Measurements from ENCODE around the gene ZNF831. TPM values are rescaled to one million over a fixed set of nuclear protein-coding genes. Genes with fewer than 3 reads are reported as not detected.

The ZNF831 gene
- total RNA-seq, 1 donor from 2014 or later: 0.32 TPM

DNA sequence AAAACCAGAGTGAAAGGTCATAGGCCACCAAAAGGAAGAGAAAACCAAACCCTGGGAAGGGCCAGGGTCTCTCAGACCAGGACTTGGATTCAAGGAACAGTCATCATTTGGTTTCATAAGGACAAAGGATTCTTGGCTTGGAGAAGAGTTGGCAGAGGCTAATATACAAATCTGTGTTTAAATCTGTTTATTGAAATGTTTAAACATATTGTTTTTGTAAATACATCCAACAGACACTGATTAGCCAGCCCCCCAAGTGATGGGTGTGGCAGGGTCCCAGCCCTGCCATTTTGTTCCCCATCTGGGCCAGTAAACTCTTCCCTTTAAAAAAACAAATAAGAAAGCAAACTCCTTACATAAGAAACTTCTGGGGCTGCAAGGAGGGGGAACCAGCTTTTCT is 6.1 kb upstream of the ZNF831 start:
- DNase-seq (ENCODE audit: low spot score): no peak

DNA sequence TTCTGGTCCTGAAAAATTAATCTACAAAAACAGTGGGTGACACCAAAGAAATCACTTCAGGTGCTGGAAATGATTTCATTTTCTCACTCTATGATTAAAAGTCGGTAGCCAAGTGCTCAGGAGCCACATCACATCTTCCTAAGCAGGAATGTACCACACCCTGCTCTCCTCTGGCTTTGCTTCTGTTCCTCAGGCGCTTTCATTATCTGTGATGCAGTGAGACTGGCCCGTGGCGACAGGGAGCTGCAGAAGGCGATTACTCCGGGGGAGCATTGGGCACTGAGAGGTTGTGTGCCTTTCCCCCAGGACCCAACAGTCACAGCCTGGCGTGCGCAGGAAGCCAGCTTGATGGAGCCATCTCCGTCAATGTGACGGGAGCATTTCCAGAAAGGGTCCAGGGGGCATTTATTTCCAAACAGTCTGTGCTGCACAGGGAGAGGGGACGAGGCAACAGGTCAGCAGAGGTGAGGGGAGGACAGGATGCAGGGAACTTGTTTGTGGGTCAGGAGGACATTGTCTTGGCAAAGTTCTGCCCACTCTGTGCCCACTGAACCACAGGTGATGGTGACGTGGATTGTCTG is 5.6 kb upstream of the ZNF831 start:
- no peak for DNase-seq (ENCODE audit: low spot score)

DNA sequence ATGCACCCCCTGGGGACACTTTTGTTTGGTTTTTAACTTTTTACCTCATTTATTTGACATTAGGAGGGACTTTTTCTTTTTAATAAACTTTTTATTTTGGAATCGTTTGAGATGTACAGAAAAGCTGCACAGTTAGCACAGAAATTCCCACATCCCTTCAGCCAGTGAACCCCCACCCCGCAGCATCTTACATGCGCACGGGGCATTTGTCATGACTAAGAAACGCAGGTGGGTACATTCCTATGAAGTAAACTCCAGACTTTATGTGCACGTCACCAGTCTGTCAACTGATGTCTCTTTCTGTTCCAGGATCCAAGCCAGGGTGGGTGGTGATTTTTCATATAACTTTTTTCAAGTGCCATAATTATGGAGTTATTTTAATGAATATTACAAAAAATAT is 4.9 kb upstream of the ZNF831 start:
- no peak for DNase-seq (ENCODE audit: low spot score)

DNA sequence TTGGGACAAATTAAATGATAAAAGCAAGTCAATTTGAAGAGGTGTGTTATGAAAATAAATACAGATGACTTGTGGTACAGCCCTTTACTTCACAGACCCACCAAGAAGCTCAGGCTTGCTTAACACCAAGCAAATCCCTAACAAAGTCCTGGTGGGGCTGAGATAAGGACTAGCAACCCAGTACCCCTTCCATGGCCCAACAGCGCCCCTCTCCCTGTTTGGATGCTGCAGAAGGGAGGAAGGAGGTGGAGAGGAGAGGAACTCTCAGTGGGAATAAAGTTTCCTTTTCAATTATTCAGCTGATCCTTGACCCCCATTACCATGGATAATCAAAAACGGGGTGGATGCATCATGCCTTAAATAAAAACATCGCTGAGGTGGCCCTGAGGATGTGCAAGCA is 4.5 kb upstream of the ZNF831 start:
- no peak for DNase-seq (ENCODE audit: low spot score)

DNA sequence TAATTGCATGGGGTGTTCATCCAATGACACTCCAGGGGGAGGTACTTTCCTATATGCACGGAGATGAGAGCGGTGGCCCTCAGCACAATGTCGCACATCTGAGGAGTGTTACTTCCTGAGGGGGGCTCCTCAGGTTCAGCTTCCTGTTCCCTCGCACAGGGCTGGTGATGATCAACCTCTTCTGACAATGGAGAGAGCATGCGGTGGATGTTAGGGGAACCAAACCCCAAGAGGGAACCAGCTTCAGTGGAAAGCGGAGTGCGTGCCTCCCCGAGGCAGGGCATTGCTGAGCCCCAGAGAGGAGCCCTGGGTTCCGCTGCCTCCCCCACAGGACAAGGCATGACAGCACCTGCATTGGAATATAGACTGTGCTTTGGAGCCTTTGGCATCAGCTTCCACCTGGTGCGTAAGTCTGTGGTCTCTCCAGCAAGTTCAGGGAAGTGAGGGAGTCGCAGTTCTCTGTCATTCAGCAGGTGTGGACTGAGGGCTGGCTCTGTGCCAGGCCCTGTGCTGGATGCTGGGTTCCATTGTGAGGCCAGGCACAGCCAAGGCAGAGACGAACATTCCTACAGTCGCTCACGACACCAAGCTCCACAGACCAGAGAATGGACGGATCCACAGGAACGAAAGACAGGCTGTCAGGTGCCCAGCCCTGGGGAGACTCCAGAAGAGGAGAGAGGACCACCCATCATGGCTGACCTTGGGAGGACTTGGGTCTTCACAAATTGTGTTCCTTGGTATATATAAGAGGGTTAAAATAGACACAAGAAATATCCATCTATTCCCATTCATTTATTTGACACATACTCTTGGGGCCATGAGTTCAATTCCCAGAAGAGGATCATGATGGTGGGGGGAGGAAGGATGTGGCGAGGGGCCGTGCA is 3.9 kb upstream of the ZNF831 start:
- DNase-seq (ENCODE audit: low spot score): no peak

DNA sequence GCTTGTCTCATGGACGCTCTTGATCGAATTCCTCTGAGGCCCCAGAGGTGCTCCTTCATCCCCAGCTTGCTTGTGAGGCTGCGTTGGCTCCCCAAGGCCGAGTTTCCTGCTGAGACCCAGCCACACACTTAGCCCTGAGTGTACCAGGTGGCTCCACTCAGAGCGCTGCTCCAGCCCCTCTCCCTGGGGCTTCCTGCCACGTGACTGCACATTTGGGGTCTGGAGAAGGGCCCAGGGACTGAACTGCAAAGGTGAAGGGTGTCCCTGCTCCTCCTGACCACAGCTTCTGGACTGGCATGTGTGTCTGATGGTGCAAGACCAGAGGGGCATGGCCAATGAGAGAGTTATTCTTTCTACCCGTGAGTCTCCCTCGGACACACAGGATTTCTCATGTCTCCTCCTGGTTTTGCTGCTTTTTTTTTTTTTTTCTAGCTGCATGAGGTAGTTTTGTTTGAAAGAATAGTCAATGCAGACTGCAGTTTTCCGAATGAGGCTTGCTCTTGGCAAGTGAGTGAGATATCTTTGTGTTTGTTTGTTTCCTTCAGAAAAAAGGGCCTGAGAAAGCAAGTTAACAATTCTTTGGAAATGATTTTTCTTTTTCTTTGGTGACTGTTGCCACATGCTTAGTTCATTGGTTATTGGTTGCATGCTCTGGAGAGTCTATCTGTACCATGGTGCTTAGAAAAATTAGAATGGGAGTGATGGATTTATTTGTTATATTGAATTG is 3.1 kb upstream of the ZNF831 start:
- no peak for DNase-seq (ENCODE audit: low spot score)

DNA sequence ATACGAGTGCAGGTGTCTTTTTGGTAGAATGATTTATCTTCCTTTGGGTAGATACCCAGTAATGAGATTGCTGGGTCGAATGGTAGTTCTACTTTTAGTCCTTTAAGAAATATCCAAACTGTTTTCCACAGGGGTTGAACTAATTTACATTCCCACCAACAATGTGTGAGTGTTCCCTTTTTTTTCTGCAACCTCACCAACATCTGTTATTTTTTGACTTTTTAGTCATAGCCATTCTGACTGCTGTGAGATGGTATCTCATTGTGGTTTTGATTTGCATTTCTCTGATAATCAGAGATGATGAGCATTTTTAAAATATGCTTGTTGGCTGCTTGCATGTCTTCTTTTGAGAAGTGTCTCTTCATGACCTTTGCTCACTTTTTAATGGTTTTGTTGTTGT is 1.9 kb upstream of the ZNF831 start:
- no peak for DNase-seq (ENCODE audit: low spot score)

DNA sequence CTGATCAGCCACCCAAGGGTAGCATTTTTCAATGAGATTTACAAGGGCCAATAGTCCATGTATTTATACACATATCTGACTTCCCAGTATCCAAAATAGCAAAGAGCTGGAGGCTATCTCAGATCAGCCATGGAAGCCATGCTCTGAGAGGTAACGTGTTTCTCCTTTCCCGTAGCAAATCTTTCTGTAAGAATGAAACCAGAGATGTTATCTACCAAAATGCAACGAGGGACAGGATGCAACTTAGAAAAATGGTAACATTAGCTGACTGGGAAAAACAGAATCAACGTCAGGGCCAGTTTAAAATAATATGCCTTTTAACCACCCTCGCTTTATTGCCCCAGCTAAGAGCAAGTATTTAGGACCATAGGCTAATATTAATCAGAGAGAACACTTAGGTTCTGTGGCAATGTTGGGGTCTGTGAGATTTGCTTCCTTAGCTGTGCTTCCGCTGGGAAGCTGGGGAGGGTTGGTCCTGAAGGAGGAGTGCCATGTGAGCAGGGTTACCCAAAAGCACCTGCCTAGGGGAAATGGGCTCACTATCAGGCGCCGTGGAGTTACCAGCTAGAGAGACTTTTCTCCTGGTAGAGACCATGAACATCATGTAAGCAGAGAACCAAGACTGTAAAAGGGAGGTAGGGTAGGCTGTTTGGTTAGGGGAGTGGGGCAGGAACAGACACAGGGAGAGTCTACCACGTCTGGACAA is 1.2 kb downstream of the ZNF831 start:
- DNase-seq (ENCODE audit: low spot score): no peak

DNA sequence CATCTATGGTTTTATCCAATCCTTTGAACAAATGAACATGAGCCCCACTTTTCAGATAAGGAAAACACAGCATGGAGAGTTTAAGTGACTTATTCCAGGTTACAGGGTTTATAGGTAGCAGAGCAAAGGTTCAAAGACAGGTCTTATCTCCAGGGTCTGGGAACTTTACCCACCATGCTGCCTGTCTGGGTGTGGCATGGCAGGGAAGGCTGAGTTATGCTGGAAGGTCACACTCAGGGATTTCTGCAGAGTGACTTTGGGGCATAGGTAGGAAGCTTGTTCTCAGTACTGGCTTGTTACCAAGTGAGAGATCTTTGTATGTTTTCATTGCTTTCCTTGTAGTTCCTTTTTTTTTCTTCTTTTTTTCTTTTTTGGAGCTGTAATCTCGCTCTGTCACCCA is 1.8 kb downstream of the ZNF831 start:
- no peak for DNase-seq (ENCODE audit: low spot score)

DNA sequence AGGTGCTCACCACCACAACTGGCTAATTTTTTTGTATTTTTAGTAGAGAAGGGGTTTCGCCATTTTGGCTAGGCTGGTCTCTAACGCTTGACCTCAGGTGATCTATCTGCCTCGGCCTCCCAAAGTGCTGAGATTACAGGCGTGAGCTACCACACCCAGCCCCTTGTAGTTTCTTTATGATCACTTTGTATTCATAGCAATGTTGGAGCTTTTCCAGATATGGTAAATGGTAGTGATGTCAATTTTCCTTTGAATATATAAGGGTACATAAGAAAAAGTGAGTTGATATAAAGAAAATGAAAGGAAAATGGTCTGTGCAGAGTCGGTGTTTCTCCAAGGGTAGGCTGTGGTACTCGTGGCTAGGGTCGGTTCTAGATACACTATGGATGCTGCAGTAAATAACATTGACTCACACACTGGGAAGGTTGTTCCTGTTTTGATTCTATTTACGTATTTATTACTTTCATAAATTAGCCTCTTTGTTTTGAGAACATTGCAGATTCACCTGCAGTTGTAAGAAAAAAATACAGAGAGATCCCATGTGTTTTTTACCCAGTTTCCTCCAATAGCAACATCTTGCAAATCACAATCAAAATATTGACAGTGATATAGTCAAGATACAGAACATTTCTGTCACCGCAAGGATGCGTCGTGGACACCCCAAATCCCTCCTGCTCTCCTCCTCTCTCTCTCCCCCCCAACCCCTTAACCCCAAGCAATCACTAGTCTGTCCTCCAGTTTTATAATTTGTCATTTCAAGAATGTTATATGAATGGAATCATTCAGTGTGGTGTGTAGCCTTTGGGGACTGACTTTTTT is 2.5 kb downstream of the ZNF831 start:
- no peak for DNase-seq (ENCODE audit: low spot score)

DNA sequence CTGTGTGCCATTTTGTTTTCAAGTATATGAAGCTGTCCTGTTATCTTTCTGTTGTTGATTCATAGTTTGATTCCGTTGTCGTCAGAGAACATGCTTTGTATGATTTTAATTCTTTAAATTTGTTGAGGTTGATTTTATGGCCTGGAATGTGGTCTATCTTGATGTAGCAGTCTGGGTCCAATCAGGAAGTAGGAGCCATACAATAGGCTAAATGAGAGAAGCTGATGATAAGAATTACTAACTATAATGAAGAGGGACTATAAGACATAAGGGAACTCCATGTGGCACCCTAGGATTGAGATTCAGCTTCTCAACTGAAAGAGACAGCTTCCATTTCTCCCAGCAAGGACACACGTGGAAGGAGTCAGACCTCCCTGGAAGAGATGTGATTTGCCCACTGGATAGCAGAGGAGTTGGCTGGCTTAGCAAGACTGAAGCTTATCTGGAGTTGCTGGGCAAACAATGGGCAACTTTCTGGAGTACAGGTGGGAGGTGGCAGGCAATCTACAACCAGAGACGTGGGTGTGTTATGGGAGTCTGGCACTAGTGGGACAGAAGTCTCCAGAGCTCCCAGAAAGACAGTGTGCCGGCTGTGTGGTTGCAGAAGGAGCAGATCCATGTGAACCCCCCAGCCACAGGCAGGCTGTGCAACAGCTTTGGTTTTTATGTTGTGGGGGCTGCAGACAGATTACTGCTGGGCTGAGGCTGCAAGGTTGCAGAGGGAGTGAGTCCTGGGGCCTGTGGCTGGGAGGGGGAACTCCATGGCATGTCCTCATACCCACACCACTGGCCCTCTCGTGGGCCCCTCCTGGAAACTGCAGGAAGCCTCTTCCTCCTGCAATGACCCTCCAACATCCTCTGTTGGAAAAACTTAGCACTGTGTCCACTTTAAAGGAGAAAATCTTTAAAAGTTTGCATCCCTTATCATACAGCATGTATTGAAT is 7.1 kb downstream of the ZNF831 start:
- DNase-seq (ENCODE audit: low spot score): no peak

DNA sequence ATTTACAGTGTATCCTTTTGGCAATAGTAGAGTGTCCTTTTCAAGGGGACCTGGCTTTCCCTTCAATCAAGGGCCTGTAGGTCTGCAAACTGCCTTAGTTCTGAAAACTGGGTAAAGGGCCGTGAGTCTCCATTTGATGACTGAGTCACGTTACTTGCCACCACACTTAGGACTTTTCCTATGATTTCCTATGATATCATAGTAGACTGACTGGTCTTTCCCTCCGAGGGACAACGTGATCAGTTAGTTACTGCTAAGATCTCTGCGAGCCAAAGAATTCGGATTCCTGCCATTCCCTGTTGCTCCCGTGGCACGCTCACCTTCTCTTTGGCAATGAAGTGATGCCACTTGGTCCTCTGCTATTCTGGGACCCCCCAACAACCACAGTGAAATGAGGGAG is 8.4 kb downstream of the ZNF831 start:
- DNase-seq (ENCODE audit: low spot score): no peak

DNA sequence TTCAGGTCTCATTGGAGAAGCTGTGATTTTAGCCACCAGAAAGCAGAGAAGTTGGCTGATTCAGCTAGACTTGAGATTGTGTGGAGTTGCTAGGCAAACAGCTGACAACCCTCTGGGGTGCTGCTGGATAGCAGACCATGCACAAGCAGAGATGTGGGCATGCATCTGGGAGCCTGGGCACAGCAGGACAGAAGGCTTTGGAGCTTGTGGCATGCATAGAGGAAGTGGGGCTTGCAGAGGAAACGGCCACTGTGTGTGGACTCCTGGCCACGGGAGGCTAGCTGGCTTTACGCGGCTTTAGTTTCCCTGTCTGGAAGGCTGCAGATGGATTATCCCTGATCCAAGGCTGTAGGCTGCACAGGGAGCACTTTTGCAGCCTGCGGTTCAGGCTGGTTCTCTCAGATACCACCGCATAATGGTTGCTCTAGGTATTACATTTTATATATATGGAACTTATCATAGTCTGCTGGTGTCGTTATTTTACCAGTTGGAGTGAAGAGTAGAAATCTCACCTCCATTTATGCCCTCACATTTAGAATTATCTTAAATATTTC is 10.4 kb downstream of the ZNF831 start:
- no peak for DNase-seq (ENCODE audit: low spot score)

DNA sequence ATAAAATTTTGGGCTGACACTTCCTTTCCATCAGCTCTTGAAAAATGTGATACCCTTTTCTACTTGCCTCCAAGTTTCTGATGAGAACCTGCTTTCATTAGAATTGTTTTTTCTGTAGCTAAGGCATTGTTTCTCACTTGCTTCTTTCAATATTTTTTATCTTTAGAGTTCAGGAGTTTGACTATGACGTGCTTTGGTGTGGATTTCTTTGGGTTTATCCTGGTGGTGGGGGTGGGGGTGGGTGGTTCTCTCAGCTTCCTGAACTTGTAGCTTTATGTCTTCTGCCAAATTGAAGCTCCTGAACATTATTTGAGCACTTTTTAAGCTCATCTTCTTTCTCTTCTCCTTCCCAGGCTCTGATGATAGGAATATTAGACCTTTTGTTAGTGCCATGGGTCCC is 11.4 kb downstream of the ZNF831 start:
- DNase-seq (ENCODE audit: low spot score): no peak

DNA sequence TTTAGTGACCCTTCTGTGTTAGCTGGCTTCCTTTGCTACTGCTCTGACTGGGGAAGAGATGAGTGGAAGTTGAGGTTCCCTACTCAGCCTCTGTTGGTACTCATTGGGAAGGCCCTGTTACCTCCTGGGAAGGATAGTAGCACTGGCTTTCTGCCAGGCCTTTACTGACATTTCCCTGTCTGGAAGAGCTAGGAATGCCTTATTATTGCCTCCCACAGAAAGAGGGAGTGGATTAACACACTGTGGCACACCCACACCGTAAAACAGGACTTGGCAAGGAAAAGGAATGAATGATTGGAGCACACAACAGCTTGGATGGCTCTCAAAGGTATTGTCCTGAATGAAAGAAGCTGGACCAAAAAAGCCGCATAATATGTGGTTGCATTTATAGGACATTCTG is 12.2 kb downstream of the ZNF831 start:
- no peak for DNase-seq (ENCODE audit: low spot score)

DNA sequence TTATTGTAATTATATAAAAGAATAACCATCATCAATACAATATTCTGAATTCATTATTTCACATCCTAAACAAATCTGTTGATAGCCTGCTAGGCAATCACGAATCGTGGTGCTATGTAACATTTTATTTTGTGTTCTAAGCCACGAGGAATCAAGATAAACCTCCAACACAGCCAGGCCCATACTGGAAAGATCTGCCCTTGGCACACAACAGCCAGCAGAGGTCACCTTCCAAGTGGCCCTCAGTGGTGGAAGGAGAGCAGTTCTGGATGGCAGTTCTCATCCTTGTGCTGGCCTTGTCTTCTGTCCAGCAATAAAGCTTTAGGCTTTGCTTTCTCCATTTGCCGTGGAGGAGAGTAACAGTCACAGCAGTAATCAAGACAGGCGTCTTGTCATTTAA is 13.2 kb downstream of the ZNF831 start:
- no peak for DNase-seq (ENCODE audit: low spot score)

DNA sequence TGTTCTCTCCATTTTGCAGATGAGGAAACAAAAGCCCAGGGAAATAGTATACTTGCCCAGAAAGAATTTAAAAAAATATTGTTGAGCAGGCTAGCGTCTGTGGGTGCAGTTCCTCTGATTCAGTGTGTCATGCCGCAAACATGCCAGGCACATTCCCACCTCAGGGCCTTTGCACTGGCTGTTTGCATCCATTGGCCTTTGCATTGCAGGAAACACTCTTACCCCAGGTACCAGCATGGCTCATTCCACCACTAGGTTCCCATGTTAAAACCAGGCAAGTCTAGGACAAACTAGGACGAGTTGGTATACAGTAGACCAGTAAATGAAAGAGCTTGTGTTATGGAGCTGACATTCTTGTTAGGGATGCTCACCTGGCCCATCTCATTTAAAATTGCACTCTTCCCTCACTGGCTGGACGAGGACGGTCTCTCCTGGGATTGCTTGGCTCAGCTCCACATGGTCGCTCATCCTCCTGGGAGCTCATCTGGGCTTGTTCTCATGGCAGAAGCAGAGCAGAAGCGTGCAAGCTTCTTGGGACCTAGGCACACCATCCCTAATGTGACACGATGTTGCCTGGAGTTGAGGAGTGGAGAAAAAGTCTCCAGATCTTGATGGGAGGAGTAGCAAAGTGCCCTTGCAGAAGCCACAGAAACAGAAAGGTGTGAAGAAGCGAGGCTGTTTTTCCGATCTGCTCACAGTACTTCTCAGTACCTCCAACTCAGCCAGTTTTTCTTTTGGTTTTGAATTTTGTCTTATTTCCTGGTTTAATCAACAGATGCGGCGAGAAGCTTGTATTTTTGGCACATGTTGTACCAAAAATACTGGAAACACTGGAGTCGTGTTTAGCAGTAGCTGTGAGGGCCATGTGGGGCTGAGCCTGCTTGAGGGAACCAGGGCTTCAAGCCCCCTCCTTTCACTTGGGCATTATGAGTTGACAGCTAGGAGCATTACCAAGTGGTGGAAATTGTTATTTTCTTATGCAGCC is 13.9 kb downstream of the ZNF831 start:
- no peak for DNase-seq (ENCODE audit: low spot score)

DNA sequence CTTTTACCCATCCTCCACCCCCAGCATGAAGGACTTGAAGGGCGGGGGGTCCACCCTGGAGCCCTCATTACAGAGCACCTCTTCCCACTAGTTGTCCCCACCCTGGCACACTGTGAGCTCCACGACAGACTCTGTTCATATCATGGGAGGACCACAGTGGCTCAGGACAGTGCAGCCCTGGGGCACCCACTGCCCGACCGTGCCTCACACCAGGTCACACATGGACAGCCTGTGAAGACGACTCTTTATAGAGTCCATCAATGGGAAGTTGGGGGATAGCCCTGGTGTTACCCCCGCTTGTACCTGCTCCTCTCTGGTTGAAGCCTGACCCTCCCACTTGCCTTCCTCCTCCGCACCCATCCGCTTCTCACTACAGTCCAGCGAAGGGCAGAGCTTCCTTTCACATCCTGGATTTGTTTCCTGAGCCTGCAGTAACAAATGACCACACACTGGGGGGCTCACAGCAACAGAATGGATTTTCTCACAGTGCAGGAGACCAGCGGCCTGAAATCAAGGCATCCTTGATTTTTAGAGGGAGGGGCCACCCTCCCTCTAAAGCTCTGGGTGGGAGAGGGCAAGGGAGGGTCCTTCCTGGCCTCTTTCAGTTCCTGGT is 15.5 kb downstream of the ZNF831 start:
- DNase-seq (ENCODE audit: low spot score): no peak

Data from mesenteric fat pad (tissue), 1 donor.